Testis (tissue), 3 donors: ENCODE data around the gene ASB2. TPM values are rescaled to one million over a fixed set of nuclear protein-coding genes. Genes with fewer than 3 reads are reported as not detected.

ENCODE experiments used
- DNase-seq: peaks from one replicate; pipeline ENCODE4 v3.0.0-alpha.2; 2019
- H3K27ac ChIP-seq, 2 donors: fragments of 200-600 bp; sonication (generic); one replicate each; pipeline ENCODE4 v1.5.1; 2019
- H3K27me3 ChIP-seq: fragments of 200-600 bp; sonication (generic); one replicate; pipeline ENCODE4 v1.5.1; 2019
- H3K36me3 ChIP-seq: fragments of 200-600 bp; sonication (generic); one replicate; pipeline ENCODE4 v1.5.1; 2017; ENCODE audit warnings: low read depth; ENCODE audit errors: missing control alignments
- H3K4me1 ChIP-seq: fragments of 200-600 bp; sonication (generic); one replicate; pipeline ENCODE4 v1.5.1; 2019
- H3K4me3 ChIP-seq, 2 donors: fragments of 200-600 bp; sonication (generic); one replicate each; pipeline ENCODE4 v1.5.1; 2017 to 2019
- H3K9me3 ChIP-seq: fragments of 200-600 bp; sonication (generic); one replicate; pipeline ENCODE4 v1.5.1; 2017
- POLR2A ChIP-seq: fragments of 450-650 bp; IDR thresholded peaks from one replicate; pipeline ENCODE4 v1.6.1; 2017; ENCODE audit warnings: antibody characterized with exemption, mild to moderate bottlenecking, moderate library complexity
- WGBS, 2 donors: methylation state at CpG; one replicate each; pipeline ENCODE4 v1.1.5; 2018; 5-methylcytosine and 5-hydroxymethylcytosine counted together
- intact Hi-C: fragments of 100-400 bp; cut with DNase I; formaldehyde crosslinking; loops from one replicate; pipeline ENCODE4 v1.15.1; 2023; ENCODE audit warnings: low total_unique reads
- polyA plus RNA-seq: library from polyadenylated mRNA; stranded (reverse); fragments of 350-450 nt; fragmentation: Illumina TruSeq; extraction: RNeasy Lipid Tissue Mini Kit (QIAGEN cat#74804); gene quantifications from one replicate; pipeline ENCODE4 v1.2.3, GENCODE V29; 2014; ENCODE audit warnings: low read depth, low replicate concordance; ENCODE audit not compliant: insufficient read depth
- total RNA-seq, 2 donors: library from RNA; depleted of rRNA; stranded (reverse); fragments of >200 nt; gene quantifications; one replicate each; pipeline ENCODE4 v1.2.3, GENCODE V29; 2016
- TF ChIP-seq, protein P1 (sequence below), 3 experiments: fragments of 450-650 bp in 2 of 3; fragments of 200-600 bp in 1 of 3; sonication (generic) in 1 of 3; IDR thresholded peaks; one replicate each; pipeline ENCODE4 v1.5.1; 2016 to 2019; ENCODE audit warnings: antibody characterized with exemption in 3 of 3, mild to moderate bottlenecking in 2 of 3, moderate library complexity in 1 of 3

The ASB2 gene
- total and polyA plus RNA-seq, 3 donors from 2014 or later = 3.5 to 4.3 (median 3.7) TPM

DNA sequence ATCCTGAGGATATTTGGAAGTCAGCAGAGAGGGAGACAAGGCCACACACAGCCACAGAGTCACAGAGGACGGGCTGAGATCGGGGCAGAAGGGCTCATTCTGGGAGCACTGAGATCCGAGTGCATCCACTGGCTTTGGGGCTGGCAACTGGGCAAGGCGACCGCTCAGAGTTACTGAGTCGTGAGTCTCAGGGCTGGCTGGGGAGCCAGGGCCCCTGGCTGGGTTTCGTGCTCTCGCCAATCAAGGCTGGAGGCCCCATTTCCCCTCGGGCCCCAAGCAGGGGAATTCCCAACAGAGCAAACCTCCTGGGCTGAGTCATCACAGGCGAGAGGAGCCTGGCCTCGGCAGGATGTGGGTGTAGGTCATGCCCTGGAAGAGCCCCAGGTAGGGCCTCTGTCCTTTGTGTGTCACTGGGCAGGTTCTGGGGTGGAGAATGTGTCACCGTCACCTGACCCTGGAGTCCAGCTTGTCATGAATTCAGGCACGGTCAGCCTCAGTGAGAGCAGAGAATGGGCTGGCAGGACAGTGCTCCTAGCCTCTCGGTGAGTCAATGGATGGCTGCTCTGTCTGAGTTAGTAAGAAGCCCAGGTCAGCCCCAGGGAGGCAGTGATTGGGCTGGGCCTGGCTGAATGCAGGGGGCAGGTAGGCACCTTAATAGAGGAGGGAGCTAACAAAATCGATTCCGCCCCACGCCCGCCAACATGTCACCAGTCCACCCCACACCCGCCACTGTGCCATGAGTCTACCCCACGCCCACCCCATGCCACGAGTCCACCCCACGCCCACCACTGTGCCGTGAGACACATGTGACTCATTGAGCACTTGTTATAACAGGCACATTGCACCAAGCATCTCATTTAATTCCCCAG lies 16.9 kb downstream of the ASB2 start:
- no peak for TF ChIP-seq POLR2A
- TF ChIP-seq, protein P1, sequence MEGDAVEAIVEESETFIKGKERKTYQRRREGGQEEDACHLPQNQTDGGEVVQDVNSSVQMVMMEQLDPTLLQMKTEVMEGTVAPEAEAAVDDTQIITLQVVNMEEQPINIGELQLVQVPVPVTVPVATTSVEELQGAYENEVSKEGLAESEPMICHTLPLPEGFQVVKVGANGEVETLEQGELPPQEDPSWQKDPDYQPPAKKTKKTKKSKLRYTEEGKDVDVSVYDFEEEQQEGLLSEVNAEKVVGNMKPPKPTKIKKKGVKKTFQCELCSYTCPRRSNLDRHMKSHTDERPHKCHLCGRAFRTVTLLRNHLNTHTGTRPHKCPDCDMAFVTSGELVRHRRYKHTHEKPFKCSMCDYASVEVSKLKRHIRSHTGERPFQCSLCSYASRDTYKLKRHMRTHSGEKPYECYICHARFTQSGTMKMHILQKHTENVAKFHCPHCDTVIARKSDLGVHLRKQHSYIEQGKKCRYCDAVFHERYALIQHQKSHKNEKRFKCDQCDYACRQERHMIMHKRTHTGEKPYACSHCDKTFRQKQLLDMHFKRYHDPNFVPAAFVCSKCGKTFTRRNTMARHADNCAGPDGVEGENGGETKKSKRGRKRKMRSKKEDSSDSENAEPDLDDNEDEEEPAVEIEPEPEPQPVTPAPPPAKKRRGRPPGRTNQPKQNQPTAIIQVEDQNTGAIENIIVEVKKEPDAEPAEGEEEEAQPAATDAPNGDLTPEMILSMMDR (IDR thresholded peaks at IDR 0.05) = no peak
- no peak overlapping the region for H3K27ac ChIP-seq
- no peaks in the 10 kb centered on the region for H3K9me3 ChIP-seq
- intact Hi-C loops = no loop called here
- no peak overlapping the region for H3K4me3 ChIP-seq
- no peak for DNase-seq
- H3K27me3 ChIP-seq = no peaks in the 10 kb centered on the region
- H3K4me1 ChIP-seq = no peaks in the 10 kb centered on the region
- 85 to 90% methylated on average over 11 to 23 of the region's 23 CpGs for WGBS, 2 donors
- no peaks in the 10 kb centered on the region for H3K36me3 ChIP-seq

DNA sequence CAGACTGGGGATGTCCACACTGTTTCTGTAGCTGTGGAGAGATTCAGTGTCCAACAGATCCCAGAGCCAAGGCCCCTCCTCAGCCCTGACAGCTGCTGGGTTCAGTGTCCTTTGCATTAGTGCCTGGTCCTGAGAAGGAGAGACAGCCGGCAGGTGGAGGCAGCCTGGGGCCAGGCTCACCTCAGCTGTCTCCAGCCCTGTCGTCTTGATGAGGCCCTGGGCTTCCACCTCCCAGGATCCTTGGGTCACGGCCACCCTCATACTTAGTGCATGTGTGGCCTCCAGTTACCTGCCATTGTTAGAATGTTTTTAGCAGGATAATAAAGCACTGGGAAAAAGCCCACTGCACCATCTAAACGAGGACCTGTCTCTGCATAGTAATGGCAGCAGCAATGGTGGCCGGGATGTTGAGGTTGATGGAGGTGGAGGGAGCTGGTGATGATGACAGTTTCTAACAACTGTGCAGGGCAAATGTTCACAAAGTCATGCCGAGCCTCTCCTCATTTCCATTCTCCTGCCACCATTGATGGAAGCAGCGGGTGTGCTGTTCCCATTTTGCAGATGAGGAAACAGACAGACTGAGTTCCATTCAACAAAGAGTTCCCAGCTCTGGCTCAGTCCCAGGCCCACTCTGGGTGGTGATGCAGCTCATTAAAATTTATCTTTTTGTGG lies 17.7 kb downstream of the ASB2 start:
- Histone ChIP-seq H3K4me3 (no peak overlapping the region), H3K36me3 (no peaks in the 10 kb centered on the region), H3K27me3 (no peaks in the 10 kb centered on the region), H3K9me3 (no peaks in the 10 kb centered on the region), H3K27ac (no peak overlapping the region), H3K4me1 (no peaks in the 10 kb centered on the region)
- 84 to 90% methylated on average over 7 of the region's 7 CpGs for WGBS, 2 donors
- intact Hi-C loops = no loop called here
- DNase-seq = no peak
- TF ChIP-seq POLR2A = no peak
- TF ChIP-seq, protein P1 (IDR thresholded peaks at IDR 0.05) = no peak

DNA sequence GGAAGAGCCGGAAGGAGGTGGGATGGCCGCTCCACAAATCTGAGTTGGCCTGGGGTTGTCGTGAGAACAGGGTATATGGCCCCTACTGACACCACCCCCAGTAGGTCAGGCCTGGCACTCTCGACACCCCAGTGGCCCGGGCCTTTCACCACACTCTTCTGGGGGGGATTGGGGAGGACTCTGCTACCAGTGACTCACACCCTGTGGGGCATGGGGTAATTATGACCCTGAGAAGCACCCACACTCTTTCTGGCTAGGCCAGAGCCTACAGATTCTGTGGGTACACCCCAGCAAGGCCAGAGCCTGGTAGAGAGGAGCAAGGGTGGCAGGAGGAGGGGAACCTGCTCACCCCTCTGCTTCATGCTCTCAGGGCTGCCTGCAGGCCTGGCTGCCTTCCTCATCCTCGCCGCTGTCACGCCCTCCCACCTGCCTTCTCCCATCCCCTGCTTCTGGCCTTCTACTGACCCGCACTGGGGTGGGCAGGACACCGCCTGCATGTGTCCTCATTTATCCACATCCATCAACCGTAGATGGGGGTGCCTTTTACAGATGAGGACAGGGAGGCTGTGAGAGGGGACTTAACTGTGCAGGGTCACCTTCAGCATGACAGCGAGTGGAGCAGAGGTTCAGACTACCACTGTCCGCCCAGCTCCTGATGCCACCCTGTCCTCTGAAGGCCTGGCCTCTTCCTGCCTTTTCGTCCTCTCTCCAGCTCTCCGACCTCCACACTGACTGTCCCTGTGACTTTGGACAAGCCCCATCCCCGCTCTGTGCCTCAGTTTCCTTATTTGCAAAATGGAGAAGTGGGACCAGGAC lies 18.4 kb downstream of the ASB2 start:
- intact Hi-C loops = no loop called here
- WGBS, 2 donors = 94 to 98% methylated on average over 11 to 16 of the region's 16 CpGs
- Histone ChIP-seq H3K4me3 (no peak overlapping the region), H3K27ac (no peak overlapping the region), H3K4me1 (no peaks in the 10 kb centered on the region), H3K36me3 (no peaks in the 10 kb centered on the region), H3K27me3 (no peaks in the 10 kb centered on the region), H3K9me3 (no peaks in the 10 kb centered on the region)
- DNase-seq = no peak
- TF ChIP-seq POLR2A = no peak
- TF ChIP-seq, protein P1 (IDR thresholded peaks at IDR 0.05) = no peak

DNA sequence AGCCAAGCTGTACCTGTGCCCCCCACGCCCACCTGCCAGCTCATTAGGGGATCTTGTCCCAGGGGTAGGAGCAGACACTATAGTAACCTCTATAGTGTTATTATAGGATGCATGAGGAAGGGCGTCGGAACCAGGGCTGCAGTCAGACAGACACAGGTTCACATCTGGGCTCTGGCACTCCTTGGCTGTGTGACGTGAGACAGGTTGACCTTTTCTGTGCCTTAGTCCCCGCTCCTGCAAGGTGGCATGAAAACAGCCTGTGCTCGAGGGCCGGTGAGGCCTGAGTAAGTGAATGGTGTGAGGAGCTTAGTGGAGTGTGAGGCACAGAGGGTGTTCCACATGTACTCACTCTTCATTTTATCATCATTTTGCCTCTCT lies 19.0 kb downstream of the ASB2 start:
- no peak overlapping the region for H3K27ac ChIP-seq
- H3K4me1 ChIP-seq = no peaks in the 10 kb centered on the region

More for the DNA sequence above, 19.0 kb downstream of the ASB2 start:
- H3K27me3 ChIP-seq = no peaks in the 10 kb centered on the region
- 94 to 96% methylated on average over 7 of the region's 7 CpGs for WGBS, 2 donors
- no peaks in the 10 kb centered on the region for H3K36me3 ChIP-seq
- H3K9me3 ChIP-seq = no peaks in the 10 kb centered on the region
- intact Hi-C loops = no loop called here
- no peak for DNase-seq
- no peak overlapping the region for H3K4me3 ChIP-seq
- TF ChIP-seq POLR2A = no peak
- TF ChIP-seq, protein P1 (IDR thresholded peaks at IDR 0.05) = no peak
